ENCODE data around the gene TMEM203.

Gene TMEM203

GRCh38 chr9:137159105-137160053, 46.1 kb downstream of the TMEM203 start:
- no peak overlapping the region for H3K4me3 Mint-ChIP-seq
- H3K9me3 Mint-ChIP-seq, result no peaks in the 10 kb centered on the region
- H3K27me3 Mint-ChIP-seq (ENCODE audit: low read depth), result peaks cover 31% of the 10 kb centered on the region
- no peaks in the 10 kb centered on the region for H3K36me3 Mint-ChIP-seq (ENCODE audit: low read depth)
- H3K4me1 Mint-ChIP-seq (ENCODE audit: low read depth), result peaks cover 11% of the 10 kb centered on the region
- H3K27ac Mint-ChIP-seq, result peak overlapping the region; percentile 36

DNA sequence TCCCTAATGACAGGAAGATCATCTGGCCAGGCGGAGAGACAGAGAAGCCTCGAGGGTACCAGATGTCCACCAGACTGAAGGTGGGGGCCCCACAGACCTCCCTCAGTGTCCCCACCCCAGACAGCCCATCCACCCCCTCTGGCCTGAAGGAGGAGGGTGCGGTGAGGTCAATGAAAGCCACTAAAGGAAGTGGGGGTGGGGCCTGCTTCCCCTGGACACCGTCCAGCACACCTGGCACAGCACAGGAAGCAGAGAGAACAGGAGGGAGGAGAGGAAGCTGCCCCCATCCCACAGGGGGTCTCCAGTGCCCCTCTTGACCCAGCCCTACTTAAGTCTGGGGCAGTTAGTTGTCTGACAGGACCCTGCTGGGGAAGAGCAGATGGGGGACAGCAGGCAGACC, 46.8 kb downstream of the TMEM203 start:
- Mint-ChIP-seq H3K4me1 (ENCODE audit: low read depth) (peaks cover 11% of the 10 kb centered on the region), H3K27ac (no peak overlapping the region), H3K36me3 (ENCODE audit: low read depth) (no peaks in the 10 kb centered on the region), H3K4me3 (no peak overlapping the region), H3K27me3 (ENCODE audit: low read depth) (peaks cover 31% of the 10 kb centered on the region), H3K9me3 (no peaks in the 10 kb centered on the region)

- H3K4me1 Mint-ChIP-seq (ENCODE audit: low read depth), result peaks cover 11% of the 10 kb centered on the region
- H3K27me3 Mint-ChIP-seq (ENCODE audit: low read depth), result peaks cover 31% of the 10 kb centered on the region
- no peaks in the 10 kb centered on the region for H3K36me3 Mint-ChIP-seq (ENCODE audit: low read depth)
- peak overlapping the region; percentile 5 for H3K27ac Mint-ChIP-seq
- H3K9me3 Mint-ChIP-seq, result no peaks in the 10 kb centered on the region
- no peak overlapping the region for H3K4me3 Mint-ChIP-seq
Measured at GRCh38 chr9:137157618-137158415, 47.6 kb downstream of the TMEM203 start.

GRCh38 chr9:137156567-137157375, 48.7 kb downstream of the TMEM203 start:
- Mint-ChIP-seq H3K27me3 (ENCODE audit: low read depth) (peaks cover 31% of the 10 kb centered on the region), H3K36me3 (ENCODE audit: low read depth) (no peaks in the 10 kb centered on the region), H3K4me1 (ENCODE audit: low read depth) (peaks cover 11% of the 10 kb centered on the region), H3K4me3 (peak overlapping the region; percentile 63), H3K9me3 (no peaks in the 10 kb centered on the region), H3K27ac (no peak overlapping the region)
